SIG-M5 treated with dmso at 0.1 percent for 504 hours (cell line): Measurements from ENCODE around the gene TTLL8.
"Not testable (repeated sequence)": the region's sequence is repeated elsewhere in the genome, so short reads cannot be mapped to it uniquely, and the experiment has no call there.

Experiments used
- DNase-seq: peaks from one replicate; lab custom pipeline; 2025; ENCODE audit not compliant: unreplicated experiment; lab: John Stamatoyannopoulos, UW

TTLL8 gene

DNA sequence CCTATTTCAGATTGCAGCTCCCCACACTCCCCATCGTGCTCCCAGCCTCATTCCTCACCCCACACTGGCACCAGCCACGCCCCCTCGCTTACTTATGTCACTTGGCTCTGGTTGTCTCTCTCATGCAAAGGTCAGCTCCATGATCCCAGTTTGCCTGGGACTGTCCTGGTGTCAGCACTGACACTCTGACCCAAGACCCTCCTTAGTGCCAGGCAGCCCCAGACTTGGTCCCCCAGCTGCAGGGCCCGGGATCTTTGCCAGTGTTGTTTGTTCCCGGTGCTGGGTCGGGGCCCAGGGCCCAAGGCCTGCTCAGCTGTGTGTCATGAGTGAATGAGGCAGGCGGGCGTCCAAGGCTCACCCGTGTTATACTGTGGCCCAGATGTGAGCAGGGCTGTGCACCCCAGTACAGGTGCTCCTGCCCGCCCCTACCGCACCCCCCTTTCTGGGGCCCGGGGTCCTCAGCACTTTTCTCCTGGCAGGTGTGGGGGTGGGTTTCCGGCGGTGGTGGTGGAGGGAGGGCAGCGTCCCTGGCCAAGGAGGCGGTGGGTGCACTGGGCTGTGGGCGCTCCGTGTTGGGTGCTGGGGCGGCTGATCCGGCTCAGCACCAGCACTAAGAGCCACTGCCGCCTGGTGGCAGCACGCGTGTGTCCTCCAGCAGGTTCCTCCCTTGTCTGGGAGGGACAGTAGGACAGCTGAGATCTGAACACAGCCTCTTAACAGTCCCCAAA, 65.0 kb downstream of the TTLL8 start:
- peak; percentile 56 for DNase-seq

DNA sequence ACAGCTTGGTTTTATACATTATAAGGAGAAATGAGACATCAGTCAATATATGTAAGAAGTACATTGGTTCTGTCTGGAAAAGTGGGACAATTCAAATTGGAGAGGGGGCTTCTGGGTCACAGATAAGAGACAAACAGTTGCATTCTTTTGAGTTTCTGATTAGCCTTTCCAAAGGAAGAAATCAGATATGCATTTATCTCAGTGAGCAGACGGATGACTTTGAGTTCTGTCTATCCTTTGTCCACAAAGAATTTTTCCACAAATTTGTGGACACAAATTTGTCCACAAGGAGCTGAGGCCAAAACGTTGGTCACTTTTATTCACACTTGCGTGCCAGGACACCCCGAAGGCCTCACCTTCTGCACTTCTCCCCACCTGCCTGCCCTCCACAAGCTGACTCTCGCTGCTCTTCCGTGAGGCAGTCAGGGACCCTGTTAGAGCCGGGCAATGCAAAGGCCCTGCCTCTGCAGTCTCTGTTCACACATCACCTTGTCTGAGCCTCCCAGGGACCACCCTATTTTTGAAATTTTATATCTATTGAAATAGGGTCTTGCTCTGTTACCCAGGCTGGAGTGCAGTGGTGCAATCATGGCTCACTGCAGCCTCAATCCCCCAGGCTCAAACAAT, 66.1 kb downstream of the TTLL8 start:
- DNase-seq = no peak

DNA sequence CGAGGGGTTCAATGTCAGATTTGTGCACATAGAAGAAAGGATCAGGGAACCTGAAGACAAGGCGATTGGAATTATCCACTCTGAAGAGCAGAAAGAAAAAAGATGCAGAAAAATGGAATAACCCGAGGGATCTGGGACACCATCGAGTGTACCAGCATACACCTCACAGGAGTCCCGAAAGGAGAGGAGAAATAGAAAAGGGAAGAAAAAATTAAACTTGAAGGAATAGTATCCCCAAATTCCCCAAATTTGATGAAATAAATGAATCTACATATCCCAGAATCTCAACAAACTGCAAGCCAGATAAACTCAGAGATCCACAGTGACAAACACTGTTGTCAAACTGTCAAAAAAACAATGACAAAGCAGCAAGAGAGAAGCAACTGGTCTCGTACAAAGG, 66.9 kb downstream of the TTLL8 start:
- no peak for DNase-seq

DNA sequence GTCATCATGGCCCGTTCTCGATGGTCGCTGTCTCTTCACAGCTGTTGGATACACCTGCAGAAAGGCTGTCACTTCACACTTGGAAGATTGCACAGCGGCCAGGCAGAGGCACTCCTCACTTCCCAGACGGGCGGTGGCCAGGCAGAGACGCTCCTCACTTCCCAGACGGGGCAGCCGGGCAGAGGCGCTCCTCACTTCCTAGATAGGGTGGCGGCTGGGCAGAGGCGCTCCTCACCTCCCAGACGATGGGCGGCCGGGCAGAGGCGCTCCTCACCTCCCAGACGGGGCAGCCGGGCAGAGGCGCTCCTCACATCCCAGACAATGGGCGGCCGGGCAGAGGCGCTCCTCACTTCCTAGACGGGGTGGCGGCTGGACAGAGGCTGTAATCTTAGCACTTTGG, 68.3 kb downstream of the TTLL8 start:
- not testable (repeated sequence) for DNase-seq

DNA sequence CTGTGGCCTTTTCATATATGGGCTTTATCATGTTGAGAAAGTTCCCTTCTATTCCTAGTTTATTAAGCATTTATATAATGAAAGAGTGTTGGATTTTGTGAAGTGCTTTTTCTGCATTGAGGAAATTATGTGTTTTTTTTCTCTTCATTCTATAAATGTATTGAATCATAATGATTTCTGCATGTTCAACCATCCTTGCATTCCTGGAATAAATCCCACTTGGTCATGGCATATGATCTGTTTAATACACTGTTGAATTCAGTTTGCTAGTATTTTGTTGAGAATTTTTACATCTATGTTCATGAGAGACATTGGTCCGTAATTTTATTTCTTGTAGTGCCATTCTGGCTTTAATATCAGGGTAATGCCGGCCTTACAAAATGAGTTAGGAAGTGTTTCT, 71.8 kb downstream of the TTLL8 start:
- DNase-seq = no peak

DNA sequence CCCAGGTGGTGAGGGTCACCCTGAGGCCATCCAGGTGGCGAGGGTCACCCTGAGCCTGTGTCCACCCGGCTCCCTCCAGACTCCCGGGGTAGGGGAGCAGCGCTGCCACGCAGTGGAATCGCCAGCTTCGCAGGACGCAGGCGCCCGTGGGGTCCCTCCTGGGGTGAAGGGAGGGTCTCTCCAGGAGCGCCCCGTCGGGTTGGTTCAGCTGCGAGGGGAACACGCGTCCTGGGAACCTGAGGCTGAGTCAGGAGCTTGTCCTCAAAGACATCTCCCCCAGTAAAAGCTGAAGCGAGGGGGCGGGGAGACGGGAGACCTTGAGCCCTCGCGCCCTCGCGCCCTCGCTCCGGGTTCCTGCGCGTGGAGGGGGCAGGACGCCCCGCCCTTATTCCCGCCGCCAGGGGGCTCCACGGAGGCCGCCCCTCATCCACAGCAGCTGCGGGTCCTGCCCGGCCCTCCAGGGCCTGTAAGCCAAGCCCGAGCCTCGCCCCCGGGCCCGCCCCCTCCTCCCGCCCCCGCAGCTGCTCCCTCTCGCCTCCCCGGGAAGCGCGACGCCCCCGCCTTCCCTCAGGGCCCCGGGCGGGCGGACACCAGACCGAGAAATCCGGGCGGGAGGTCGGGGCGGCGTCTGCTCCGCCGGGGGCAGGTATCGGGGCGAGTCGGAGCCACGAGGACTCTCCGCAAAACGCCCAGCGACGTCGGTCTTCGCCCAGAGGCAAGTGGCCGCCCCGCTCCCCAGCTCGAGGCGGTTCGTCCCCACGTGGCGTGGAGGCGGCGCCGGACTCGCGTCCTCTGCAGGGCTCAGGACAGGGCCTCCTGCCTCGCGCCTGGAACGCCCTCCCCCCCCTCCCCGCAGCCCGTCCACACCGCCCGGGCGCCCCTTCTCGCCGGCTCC, 74.7 kb downstream of the TTLL8 start:
- DNase-seq = no peak

DNA sequence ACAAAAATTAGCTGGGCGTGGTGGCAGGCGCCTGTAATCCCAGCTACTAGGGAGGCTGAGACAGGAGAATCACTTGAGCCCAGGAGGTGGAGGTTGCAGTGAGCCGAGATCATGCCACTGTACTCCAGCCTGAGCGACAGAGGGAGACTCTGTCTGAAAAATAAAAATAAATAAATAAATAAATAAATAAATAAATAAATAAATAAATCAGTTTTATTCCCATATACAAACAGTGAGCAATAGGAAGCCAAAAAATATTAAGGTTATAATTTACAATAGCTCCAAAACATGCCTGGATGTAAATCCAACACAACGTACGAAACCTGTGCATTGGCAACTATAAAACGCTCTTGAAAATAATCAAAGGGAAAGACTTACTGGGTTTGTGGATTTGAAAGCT, 76.3 kb downstream of the TTLL8 start:
- DNase-seq = not testable (repeated sequence)

DNA sequence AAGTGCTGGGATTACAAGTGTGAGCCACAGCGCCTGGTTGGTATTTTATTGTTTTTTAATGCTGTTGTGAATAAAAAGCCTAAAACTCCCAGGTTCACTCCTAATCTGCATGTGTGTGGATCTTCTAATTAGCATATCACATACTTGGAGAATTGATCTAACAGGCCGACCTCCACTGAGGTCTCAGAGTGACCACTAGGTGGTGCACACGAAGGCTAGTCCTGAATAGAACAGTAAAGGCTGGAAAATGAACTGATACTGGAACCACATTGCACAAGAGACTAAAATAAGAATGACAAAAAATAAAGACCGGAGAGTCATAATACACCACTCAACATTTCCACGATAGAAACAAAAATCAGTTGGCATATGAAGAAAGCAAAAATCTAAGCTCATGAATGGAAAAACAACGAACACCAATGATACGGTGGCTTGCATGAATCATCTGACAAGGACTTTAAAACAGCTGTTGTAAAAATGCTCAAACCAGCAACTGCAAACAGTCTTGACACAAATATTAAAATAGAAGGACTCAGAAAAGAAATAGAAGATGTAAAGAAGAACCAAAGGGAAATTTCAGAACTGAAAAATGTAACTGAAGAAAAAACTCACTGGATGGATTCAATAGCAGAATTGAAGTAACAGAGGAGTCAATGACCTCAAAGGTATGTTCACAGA, 78.4 kb downstream of the TTLL8 start:
- DNase-seq = peak; percentile 81

DNA sequence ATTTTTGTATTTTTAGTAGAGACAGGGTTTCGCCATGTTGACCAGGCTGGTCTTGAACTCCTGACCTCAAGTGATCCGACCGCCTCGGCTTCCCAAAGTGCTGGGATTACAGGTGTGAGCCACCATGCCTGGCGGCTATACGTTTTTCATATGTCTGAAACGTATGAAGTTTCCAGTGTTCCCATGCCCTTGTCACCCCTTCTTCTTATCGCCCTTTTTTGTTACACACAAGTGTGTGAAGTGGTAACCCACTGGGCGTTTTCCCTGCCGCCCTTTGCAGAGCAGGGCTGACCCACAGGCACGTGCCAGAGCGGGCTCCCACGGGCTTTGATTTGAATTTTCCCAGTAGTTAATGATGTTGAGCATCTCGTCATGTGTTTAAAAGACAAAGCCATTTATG, 80.5 kb downstream of the TTLL8 start:
- DNase-seq = no peak

DNA sequence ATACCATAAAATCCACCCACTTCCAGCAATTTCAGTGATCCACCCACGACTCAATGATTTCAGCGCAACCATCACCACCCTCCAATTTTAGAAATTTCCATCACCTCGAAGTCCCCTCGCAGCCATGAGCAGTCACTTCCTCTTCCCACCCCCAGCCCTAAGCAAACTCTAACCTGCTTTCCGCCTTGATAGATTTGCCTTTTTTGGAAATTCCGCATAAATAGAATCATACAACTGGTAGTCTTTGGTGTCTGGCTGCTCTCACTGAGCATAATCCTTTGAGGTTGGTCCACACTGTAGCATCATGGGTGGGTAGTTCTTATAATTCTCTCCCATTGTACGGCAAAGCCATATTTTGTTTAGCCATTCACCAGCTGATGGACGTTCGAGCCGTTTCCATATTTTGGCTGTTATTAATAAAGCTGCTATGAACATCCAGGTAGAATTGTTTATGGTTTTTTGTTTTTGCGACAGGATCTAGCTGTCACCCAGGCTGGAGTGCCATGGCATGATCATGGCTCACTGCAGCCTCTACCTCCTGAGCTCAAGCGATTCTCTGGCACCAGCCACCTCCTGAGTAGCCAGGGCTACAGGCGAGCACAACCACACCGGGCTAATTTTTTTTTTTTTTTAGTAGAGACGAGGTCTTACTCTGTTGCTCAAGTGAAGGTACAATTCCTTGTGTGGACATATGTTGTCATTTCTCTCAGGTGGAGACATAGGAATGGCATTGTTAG, 81.5 kb downstream of the TTLL8 start:
- DNase-seq = peak; percentile 86

DNA sequence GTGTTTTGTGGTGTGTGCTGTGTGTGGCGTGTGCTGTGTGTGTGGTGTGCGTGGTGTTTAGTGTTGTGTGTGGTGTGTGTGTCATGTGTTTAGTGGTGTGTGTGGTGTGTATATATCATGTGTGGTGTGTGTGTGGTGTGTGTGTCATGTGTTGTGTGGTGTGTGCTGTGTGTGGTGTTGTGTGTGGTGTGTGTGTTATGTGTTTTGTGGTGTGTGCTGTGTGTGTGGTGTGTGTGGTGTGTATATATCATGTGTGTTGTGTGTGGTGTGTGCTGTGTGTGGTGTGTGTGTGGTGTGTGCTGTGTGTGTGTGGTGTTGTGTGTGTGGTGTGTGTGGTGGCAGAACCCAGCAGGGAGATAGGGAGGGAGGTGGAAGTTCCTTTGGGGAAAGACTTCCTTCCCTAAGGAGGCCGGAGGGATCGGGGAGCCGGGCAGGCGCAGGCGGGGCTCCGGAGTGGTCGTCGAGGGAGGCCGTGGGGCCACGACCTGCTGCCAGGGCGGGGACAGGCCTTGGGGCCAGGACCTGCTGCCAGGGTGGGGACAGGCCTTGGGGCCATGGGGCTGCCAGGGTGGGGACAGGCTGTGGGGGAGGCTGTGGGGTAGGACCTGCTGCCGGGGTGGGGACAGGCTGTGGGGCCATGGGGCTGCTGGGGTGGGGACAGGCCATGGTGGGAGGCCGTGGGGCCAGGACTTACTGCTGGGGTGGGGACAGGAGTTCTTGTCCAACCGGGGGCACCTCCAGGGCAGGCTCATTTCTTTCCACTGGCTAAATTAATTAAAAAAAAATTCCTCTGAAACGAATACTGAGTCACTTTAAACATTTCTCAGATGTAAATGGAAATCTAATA, 82.3 kb downstream of the TTLL8 start:
- DNase-seq = no peak

DNA sequence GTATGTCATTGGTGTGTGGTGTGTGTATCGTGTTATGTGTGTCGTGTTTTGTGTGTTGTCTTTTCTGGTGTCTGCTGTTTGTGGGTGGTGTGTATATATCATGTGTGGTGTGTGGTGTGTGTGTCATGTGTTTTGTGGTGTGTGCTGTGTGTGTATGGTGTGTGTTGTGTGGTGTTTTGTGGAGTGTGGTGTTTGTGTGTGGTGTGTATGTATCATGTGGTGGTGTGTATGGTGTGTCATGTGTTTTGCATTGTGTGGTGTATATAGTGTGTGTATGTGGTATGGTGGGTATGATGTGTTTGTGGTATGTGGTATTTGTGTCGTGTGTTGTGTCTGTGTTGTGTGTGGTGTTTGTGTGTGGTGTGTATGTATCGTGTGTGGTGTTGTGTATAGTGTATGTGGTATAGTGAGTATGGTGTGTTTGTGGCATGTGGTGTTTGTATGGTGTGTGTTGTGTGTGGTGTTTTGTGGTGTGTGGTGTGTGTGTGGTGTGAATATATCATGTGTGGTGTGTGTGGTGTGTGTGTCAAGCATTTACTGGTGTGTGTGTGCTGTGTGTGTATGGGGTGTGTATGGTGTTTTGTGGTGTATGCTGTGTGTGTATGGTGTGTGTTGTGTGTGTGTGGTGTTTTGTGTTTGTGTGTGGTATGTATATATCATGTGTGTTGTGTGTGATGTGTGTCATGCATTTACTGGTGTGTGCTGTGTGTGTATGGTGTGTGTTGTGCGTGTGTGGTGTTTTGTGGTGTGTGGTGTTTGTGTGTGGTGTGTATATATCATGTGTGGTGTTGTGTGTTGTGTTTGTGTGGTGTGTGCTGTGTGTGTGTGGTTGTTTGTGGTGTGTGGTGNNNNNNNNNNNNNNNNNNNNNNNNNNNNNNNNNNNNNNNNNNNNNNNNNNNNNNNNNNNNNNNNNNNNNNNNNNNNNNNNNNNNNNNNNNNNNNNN, 84.8 kb downstream of the TTLL8 start:
- no peak for DNase-seq

DNA sequence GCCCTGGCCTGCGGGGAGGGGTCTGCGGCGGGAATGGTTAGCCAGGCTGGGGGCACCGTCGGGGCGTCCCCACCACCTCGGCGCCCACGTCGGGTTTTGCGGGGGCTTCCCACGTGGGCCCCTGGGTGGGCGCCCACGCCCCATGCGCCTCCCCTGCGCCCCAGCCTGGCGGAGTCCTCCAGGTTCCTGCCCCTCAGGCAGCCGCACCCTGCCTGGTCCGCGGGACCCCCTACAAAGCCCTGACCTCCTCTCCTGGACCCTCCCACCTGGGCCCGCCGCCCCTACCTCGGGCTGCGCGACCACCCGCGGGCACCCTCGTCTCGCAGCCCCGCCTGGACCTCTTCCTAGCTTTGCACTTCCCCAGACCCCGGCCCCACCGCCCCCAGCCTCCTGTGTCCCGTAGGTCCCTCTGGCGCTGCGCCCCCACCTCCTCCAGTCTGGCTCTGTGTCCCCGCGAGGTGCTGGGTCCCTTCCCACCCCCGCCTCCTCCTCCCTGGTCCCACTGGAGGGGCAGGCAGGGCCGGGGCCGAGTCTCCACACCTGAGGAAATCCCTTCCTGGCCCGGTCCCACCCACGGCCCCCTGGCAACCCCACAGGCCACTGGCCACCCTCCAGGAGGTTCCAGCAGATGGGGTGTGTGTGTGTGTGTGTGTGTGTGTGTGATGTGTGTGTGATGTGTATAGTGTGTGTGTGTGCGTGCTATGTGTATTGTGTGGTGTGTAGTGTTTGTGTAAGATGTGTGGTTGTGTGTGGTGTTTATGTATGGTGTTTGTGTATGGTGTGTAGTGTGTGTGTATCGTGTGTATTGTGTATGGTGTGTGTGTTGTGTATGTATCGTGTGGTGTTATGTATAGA, 85.7 kb downstream of the TTLL8 start:
- no peak for DNase-seq

DNA sequence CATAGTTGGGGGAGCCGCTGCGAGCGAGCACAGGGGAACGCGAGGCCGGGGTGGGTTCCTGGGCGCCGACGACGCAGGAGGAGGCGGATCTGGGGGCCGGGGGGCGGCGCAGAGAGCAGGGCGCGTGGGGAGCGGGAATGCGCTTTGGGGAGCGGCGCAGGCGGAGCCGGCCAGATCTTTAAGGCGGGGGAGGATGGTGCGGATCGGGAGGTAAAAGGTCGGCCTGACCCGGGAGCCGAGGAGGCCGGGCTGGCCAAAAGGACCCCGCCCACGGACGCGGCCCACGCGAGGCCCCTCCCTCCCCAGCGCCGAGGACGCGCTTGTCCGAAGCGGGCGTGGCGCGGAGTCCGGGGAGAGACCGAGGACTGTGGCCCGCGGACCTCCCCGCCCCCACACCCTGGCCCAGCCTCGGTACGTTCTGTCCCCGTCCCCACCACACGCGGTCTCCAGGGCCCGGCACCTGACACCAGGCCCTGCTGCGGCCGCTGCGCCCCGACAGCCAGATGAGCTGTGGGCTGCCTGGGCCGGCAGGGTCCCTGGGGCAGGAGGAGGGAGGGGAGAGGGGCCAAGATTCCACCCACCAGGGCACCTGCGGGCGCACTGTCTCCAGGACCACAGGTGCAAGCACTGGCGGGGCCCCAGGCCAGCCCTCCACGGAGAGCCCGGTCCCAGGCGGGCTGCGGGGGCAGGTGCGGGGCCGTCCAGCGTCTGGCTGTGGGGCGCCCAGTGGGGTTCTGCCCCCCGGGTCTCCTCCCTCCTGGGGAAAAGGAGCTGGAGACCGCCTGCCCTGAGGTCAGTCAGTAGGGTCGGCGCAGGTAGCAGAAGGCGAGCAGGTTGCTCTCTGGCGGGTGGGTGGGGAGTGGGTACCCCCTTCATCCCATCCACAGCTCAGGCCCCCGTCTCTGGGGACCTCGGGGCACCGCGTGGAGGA, 86.6 kb downstream of the TTLL8 start:
- no peak for DNase-seq

DNA sequence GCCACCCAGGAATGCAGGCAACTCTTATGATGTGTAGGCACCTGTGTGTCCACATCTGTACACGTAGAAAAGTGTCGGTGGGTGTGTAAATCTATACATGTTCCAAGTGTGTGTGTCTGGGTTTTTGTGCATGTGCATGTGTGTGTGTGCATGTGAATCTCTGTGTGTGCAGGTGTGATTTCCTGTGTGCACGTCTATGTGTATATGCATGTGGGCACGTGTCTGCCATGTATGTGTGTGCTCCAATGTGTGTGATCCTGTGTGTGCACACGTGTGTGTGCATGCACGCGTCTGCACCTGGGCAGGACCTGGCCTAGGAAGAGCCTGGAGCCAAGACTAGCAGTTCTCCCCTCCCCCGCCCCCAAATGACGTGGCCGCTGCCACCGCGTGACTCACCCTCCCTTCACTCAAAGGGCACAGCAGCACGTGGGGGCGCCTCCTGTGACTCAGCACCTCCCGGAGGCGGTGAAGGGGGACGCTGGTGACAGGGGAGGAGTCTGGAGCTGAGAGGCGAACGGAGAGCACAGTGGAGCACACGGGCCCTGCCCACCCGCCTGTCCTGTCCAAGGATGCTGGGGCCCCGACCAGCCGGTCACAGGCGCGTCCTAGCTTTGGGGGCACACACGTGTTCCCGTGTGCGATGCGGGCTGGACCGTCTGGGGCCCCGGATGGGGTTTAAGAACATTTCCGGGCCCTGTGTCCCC, 87.4 kb downstream of the TTLL8 start:
- peak; percentile 96 for DNase-seq
